Right lobe of liver (tissue), 4 donors: ENCODE measurements around the gene TMTC3.

ENCODE experiments used
- POLR2A ChIP-seq: fragments of 450-650 bp; IDR thresholded peaks from one replicate; pipeline ENCODE4 v1.6.1; 2017; ENCODE audit warnings: antibody characterized with exemption, mild to moderate bottlenecking
- TF ChIP-seq, protein P1 (sequence below), 4 donors: fragments of 200-600 bp in 3 of 4; fragments of 450-650 bp in 1 of 4; IDR thresholded peaks; one replicate each; pipeline versions ENCODE4 v1.5.1 to v1.8.0; 2016 to 2022; ENCODE audit warnings: antibody characterized with exemption in 4 of 4, mild to moderate bottlenecking in 2 of 4
- donor health status: DM: no; HTN: no; CAD: no.
- donor health status: DM: no; HTN: no; CAD: no.
- donor health status: DM: no; HTN: yes; CAD: no.

DNA sequence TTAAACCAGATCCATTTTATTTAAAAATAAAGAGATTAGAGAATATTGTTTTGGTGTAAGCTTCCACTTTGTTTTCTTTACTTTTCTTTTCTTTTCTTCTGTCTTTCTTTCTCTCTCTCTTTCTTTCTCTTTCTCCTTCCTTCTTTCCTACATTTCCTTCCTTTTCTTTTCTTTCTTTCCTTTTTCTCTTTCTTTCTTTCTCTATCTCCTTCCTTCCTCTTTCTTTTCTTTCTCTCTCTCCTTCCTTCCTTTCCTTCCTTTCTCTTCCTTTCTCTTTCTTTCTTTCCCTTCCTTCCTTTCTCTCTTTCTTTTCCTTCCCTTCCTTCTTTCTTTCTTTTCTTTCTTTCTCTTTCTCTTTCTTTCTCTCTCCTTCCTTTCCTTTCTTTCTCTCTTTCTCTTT lies 100.8 kb downstream of the TMTC3 start:
- TF ChIP-seq, protein P1, sequence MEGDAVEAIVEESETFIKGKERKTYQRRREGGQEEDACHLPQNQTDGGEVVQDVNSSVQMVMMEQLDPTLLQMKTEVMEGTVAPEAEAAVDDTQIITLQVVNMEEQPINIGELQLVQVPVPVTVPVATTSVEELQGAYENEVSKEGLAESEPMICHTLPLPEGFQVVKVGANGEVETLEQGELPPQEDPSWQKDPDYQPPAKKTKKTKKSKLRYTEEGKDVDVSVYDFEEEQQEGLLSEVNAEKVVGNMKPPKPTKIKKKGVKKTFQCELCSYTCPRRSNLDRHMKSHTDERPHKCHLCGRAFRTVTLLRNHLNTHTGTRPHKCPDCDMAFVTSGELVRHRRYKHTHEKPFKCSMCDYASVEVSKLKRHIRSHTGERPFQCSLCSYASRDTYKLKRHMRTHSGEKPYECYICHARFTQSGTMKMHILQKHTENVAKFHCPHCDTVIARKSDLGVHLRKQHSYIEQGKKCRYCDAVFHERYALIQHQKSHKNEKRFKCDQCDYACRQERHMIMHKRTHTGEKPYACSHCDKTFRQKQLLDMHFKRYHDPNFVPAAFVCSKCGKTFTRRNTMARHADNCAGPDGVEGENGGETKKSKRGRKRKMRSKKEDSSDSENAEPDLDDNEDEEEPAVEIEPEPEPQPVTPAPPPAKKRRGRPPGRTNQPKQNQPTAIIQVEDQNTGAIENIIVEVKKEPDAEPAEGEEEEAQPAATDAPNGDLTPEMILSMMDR (IDR thresholded peaks at IDR 0.05), result no peak
- TF ChIP-seq POLR2A, result no peak
